Testis (tissue), 3 donors: ENCODE measurements around the gene HOXA13. TPM values are rescaled to one million over a fixed set of nuclear protein-coding genes. Genes with fewer than 3 reads are reported as not detected.

Source experiments
- DNase-seq: peaks from one replicate; pipeline ENCODE4 v3.0.0-alpha.2; 2019
- H3K27ac ChIP-seq, 2 donors: fragments of 200-600 bp; sonication (generic); one replicate each; pipeline ENCODE4 v1.5.1; 2019
- H3K27me3 ChIP-seq: fragments of 200-600 bp; sonication (generic); one replicate; pipeline ENCODE4 v1.5.1; 2019
- H3K36me3 ChIP-seq: fragments of 200-600 bp; sonication (generic); one replicate; pipeline ENCODE4 v1.5.1; 2017; ENCODE audit warnings: low read depth; ENCODE audit errors: missing control alignments
- H3K4me1 ChIP-seq: fragments of 200-600 bp; sonication (generic); one replicate; pipeline ENCODE4 v1.5.1; 2019
- H3K4me3 ChIP-seq, 2 donors: fragments of 200-600 bp; sonication (generic); one replicate each; pipeline ENCODE4 v1.5.1; 2017 to 2019
- H3K9me3 ChIP-seq: fragments of 200-600 bp; sonication (generic); one replicate; pipeline ENCODE4 v1.5.1; 2017
- POLR2A ChIP-seq: fragments of 450-650 bp; IDR thresholded peaks from one replicate; pipeline ENCODE4 v1.6.1; 2017; ENCODE audit warnings: antibody characterized with exemption, mild to moderate bottlenecking, moderate library complexity
- WGBS, 2 donors: methylation state at CpG; one replicate each; pipeline ENCODE4 v1.1.5; 2018; 5-methylcytosine and 5-hydroxymethylcytosine counted together
- intact Hi-C: fragments of 100-400 bp; cut with DNase I; formaldehyde crosslinking; loops from one replicate; pipeline ENCODE4 v1.15.1; 2023; ENCODE audit warnings: low total_unique reads
- polyA plus RNA-seq: library from polyadenylated mRNA; stranded (reverse); fragments of 350-450 nt; fragmentation: Illumina TruSeq; extraction: RNeasy Lipid Tissue Mini Kit (QIAGEN cat#74804); gene quantifications from one replicate; pipeline ENCODE4 v1.2.3, GENCODE V29; 2014; ENCODE audit warnings: low read depth, low replicate concordance; ENCODE audit not compliant: insufficient read depth
- total RNA-seq, 2 donors: library from RNA; depleted of rRNA; stranded (reverse); fragments of >200 nt; gene quantifications; one replicate each; pipeline ENCODE4 v1.2.3, GENCODE V29; 2016
- TF ChIP-seq, protein P1 (sequence below), 3 experiments: fragments of 450-650 bp in 2 of 3; fragments of 200-600 bp in 1 of 3; sonication (generic) in 1 of 3; IDR thresholded peaks; one replicate each; pipeline ENCODE4 v1.5.1; 2016 to 2019; ENCODE audit warnings: antibody characterized with exemption in 3 of 3, mild to moderate bottlenecking in 2 of 3, moderate library complexity in 1 of 3

Gene HOXA13
- total and polyA plus RNA-seq, 3 donors from 2014 or later, result 0.30 TPM; not detected in 2

DNA sequence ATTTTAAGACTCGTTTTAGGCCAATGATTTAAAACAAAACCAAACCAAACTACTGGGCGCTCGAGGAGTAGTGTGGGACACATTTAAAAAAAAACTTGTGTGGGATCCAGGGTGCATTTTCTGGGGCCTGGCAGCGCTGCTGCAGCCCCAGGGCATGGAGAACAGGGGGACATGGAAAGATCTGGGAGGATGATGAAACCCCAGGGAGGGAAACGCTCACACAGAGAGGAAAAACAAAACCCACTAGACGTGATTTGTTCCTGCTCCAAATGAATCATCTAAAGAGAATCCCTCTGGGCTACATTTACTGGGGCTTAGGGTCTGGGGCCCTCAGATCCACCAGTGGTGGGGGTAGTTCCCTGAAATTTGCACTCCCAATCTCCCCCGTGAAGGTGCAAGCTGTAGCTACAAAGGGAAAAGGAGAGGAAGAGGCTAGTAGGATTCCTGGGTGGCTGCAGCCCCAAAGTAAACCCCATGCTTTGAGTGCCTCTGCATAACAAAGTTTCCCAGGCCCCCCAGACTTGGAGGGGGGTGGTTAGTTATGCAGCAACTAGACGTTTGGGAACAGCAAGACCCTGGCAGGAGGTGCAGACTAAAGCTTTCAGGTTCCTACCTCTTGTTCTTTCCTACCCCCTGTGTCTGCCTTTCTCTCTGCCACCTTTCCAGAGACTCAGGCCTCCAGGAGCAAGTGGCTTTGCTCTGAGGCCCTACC is 14.5 kb upstream of the HOXA13 start:
- DNase-seq, result no peak
- TF ChIP-seq POLR2A, result no peak
- TF ChIP-seq, protein P1, sequence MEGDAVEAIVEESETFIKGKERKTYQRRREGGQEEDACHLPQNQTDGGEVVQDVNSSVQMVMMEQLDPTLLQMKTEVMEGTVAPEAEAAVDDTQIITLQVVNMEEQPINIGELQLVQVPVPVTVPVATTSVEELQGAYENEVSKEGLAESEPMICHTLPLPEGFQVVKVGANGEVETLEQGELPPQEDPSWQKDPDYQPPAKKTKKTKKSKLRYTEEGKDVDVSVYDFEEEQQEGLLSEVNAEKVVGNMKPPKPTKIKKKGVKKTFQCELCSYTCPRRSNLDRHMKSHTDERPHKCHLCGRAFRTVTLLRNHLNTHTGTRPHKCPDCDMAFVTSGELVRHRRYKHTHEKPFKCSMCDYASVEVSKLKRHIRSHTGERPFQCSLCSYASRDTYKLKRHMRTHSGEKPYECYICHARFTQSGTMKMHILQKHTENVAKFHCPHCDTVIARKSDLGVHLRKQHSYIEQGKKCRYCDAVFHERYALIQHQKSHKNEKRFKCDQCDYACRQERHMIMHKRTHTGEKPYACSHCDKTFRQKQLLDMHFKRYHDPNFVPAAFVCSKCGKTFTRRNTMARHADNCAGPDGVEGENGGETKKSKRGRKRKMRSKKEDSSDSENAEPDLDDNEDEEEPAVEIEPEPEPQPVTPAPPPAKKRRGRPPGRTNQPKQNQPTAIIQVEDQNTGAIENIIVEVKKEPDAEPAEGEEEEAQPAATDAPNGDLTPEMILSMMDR (IDR thresholded peaks at IDR 0.05), result no peak
- Histone ChIP-seq H3K9me3 (no peaks in the 10 kb centered on the region), H3K27me3 (peaks cover 4% of the 10 kb centered on the region), H3K36me3 (no peaks in the 10 kb centered on the region), H3K4me1 (peaks cover 5% of the 10 kb centered on the region), H3K27ac (no peak overlapping the region), H3K4me3 (no peak overlapping the region)
- intact Hi-C loops, result no loop called here
- WGBS, 2 donors, result 54 to 55% methylated on average over 8 of the region's 8 CpGs

DNA sequence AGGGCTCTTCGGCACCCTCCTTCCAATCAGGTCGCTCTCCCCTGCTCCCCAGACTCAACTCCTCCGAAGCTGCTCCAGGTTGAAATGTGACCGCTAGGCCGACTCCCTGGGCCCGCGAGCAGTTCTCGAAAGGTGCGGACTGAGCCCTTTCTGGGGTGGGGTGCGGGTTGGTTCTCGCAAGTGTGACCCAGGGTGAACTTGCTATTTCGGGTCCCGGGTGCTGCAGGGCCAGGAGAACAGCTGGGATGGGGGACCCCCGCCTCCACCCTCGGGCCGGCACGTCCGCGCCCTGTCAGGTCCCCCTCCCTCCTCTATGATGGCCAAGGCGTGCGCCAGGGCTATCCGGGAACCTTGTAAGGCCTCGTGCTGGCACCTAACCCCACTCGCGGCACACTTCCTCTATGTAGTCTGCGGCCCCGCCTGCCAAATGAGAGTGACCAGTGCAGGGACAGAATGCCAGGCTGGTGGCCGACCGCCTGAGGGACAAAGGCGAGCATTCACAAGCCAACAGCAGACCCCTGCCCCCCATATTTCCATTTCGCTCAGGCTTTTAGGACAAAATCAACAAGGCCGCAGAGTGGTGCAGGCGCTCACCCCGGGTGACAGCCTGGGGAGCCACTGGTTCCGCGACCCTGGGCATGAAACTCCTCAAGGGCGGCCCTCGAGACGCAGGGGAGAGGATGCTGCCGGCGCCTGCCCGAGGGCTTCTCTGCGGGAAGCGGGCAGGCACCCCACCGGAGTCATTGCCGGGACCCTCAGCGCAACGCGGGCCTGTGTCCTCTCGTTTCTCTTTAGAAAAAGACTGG is 13.7 kb upstream of the HOXA13 start:
- WGBS, 2 donors, result 29 to 37% methylated on average over 33 to 50 of the region's 50 CpGs
- Histone ChIP-seq H3K36me3 (no peaks in the 10 kb centered on the region), H3K4me3 (peak overlapping the region; percentile 6 to 29), H3K4me1 (peaks cover 5% of the 10 kb centered on the region), H3K9me3 (no peaks in the 10 kb centered on the region), H3K27ac (no peak overlapping the region), H3K27me3 (peaks cover 4% of the 10 kb centered on the region)
- DNase-seq, result no peak
- no peak for TF ChIP-seq POLR2A
- TF ChIP-seq, protein P1 (IDR thresholded peaks at IDR 0.05), result no peak
- intact Hi-C loops, result no loop called here

DNA sequence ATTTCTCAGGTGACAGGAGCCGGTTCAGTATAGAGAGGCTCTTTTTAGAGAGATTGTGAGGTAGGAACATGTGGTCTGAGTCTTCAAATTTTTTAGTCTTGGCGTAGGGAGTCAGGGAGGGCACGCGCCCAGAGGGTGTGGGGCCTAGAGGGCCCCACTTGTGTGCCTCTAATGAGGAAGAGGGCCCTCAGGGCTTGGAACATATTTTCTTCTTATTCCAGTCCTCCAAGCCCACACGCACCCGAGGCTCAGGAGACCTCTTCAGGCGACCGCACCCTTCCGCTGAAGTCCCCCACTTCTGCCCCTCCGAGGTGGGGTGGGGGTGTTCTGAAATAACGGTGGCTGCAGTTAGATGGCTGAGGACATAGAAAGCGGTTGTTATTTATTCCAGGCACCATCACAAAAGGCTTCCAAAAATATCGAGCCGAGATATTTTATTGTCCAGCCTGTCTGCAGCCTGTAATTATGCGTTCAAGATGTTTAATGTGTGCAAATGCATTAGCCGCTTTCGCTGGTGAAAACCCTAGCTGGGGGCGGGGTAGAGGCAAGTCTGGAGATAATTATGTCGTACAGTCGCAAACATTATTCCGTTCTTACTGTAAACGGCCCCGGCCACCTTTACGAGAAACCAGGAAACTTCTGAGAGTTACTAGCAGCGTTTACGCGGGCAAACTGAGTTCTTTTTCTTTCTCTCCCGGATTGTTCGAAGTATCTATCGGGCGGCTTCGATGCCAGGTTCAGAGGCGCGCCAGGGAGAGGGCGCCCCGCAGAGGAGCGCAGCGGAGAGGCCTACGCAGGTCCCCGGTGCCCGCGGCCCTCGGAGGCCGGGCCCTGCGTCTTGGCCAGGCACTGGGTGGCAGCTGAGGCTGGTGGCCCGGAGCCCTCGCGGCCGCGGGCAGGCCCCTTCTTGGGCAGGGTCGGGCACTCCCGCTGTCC is 12.9 kb upstream of the HOXA13 start:
- Histone ChIP-seq H3K27ac (no peak overlapping the region), H3K36me3 (no peaks in the 10 kb centered on the region), H3K9me3 (no peaks in the 10 kb centered on the region), H3K27me3 (peaks cover 4% of the 10 kb centered on the region), H3K4me1 (peaks cover 5% of the 10 kb centered on the region), H3K4me3 (peak overlapping the region; percentile 6 to 29)
- DNase-seq, result no peak
- intact Hi-C loops, result no loop called here
- no peak for TF ChIP-seq POLR2A
- TF ChIP-seq, protein P1 (IDR thresholded peaks at IDR 0.05), result peak in 1 of 3 experiments; percentile 8
- 10 to 13% methylated on average over 51 to 52 of the region's 52 CpGs for WGBS, 2 donors

DNA sequence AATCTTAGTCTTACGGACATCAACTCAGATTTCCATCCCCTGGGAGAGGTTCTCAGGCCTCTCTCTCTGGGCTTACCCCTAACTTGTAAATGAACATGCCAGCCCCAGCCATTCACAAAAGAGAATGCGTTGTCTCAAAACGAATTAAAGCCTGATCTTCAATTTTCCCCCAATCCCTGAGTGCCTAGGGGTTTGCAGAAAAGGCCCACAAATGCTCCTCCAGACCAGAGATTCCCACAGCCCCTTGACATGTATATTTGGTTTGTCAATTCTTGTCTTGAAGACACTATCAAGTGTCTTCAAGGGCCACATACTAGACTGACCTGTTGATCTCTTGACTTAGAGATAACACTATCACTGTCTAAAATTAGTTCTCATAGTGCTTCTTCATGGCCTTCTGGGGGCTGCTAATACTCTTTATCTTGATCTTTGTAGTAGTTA is 11.9 kb upstream of the HOXA13 start:
- peaks cover 5% of the 10 kb centered on the region for H3K4me1 ChIP-seq
- no peak for DNase-seq
- H3K27ac ChIP-seq, result no peak overlapping the region
- intact Hi-C loops, result no loop called here
- no peaks in the 10 kb centered on the region for H3K9me3 ChIP-seq
- H3K4me3 ChIP-seq, result no peak overlapping the region
- TF ChIP-seq, protein P1 (IDR thresholded peaks at IDR 0.05), result no peak
- TF ChIP-seq POLR2A, result no peak
- WGBS, 2 donors, result 48 to 53% methylated on average over 3 of the region's 3 CpGs
- H3K36me3 ChIP-seq, result no peaks in the 10 kb centered on the region
- peaks cover 4% of the 10 kb centered on the region for H3K27me3 ChIP-seq
